HepG2 (cell line): ENCODE data around the gene NBEAL2.

Experiments
- CTCF ChIP-seq: sonication (generic); formaldehyde crosslinking; IDR thresholded peaks from 2 replicates; pipeline ENCODE4 v1.5.0; 2020; ENCODE audit warnings: mild to moderate bottlenecking, missing genetic modification reagents, moderate library complexity
- NCOA1 ChIP-seq: sonication (generic); formaldehyde crosslinking; IDR thresholded peaks from 2 replicates; pipeline ENCODE4 v1.9.0; 2021; ENCODE audit warnings: missing genetic modification reagents
- SOX6 ChIP-seq, 2 experiments: fragments of 450-650 bp in 1 of 2; sonication (generic) in 1 of 2; formaldehyde crosslinking in 1 of 2; IDR thresholded peaks; 2 replicates each; pipeline versions ENCODE4 v1.4.0 to v1.6.1; 2017 to 2020; ENCODE audit warnings: antibody characterized with exemption in 1 of 2, mild to moderate bottlenecking in 1 of 2, missing genetic modification reagents in 1 of 2
- TCF12 ChIP-seq, 2 experiments: fragments of 450-650 bp in 1 of 2; sonication (generic) in 1 of 2; formaldehyde crosslinking in 1 of 2; IDR thresholded peaks; 2 replicates each; pipeline versions ENCODE4 v1.6.1 to v1.8.0; 2017 to 2022; ENCODE audit warnings: antibody characterized with exemption in 1 of 2, mild to moderate bottlenecking in 1 of 2, missing genetic modification reagents in 1 of 2, moderate library complexity in 1 of 2

- TF ChIP-seq NCOA1, result no peak
- no peak for TF ChIP-seq TCF12 (IDR thresholded peaks at IDR 0.05)
- TF ChIP-seq TCF12 (CRISPR knock-in tag; IDR thresholded peaks at IDR 0.05), result no peak
- no peak for TF ChIP-seq SOX6 (IDR thresholded peaks at IDR 0.05)
- TF ChIP-seq SOX6 (CRISPR knock-in tag; IDR thresholded peaks at IDR 0.05), result no peak
- TF ChIP-seq CTCF, result no peak
Measured at GRCh38 chr3:47016934-47017435, 37.5 kb downstream of the NBEAL2 start.
